ENCODE data around the gene CRTC2. TPM values are rescaled to one million over a fixed set of nuclear protein-coding genes. Genes with fewer than 3 reads are reported as not detected.
A peak's percentile ranks its signal among the peaks of the same experiment; 100 is the strongest.

Gene CRTC2
- total RNA-seq, 1 experiment from 2014 or later = 45.7 TPM

DNA sequence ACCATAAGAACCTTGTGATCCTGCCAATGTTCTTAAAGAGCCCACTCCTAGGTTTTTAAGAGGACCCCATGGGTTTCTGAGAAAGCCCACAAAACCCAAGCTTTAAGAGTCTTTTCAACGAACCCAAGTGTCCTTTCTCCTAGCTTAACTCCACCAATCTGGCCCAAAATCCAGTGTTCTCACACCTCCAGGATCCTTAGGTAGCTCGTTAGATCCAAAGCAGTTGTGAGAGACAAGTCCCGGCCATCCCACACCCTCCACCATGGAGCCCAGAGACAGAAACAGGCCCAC lies 13.6 kb downstream of the CRTC2 start:
- no peak overlapping the region for H3K27ac ChIP-seq (ENCODE audit: insufficient read length, low read depth, low read length)
- no peak overlapping the region for H2BK20ac ChIP-seq (ENCODE audit: low read depth, low read length, poor library complexity, severe bottlenecking)
- Mint-ChIP-seq H3K27ac (0 out of 7 replicates have a peak overlapping the region, but pooled peaks of 1 of the 3 experiments have one; percentile 9), H3K4me3 (peak overlapping the region; percentile 82 to 93; a peak in 4 of 5 replicates), H3K27me3 (ENCODE audit: low read depth) (no peaks in the 10 kb centered on the region), H3K4me1 (peaks cover 10 to 17% of the 10 kb centered on the region in 2 experiments), H3K9me3 (no peaks in the 10 kb centered on the region), H3K36me3 (ENCODE audit: insufficient read depth in 1 of 3, low read depth in 3 of 3) (peaks cover 14 to 55% (median 38%) of the 10 kb centered on the region in 3 experiments)
- no peak overlapping the region for H2BK5ac ChIP-seq (ENCODE audit: insufficient read length, low read length)
- H3K27me3 ChIP-seq (ENCODE audit: insufficient read depth, low read length) = no peaks in the 10 kb centered on the region
- H3K18ac ChIP-seq (ENCODE audit: insufficient read length, low read depth, low read length) = no peak overlapping the region
- no peak overlapping the region for H3K4ac ChIP-seq (ENCODE audit: low read depth, low read length)
- no peak overlapping the region for H3K56ac ChIP-seq (ENCODE audit: insufficient read length, low read depth, low read length)
- no CpG with 5 or more reads among the region's 3 CpGs for WGBS (ENCODE audit: extremely low coverage, insufficient read length, low lambda C conversion rate)
- H3K79me1 ChIP-seq (ENCODE audit: insufficient read depth, low read depth, low read length, poor library complexity, severe bottlenecking) = peaks cover 3% of the 10 kb centered on the region
- no peak overlapping the region for H3K9ac ChIP-seq (ENCODE audit: extremely low read depth, insufficient read length, low read length)
- H2AK5ac ChIP-seq (ENCODE audit: insufficient read length, low read length) = no peak overlapping the region
- no peak overlapping the region for H4K8ac ChIP-seq (replicated peaks; ENCODE audit: insufficient read length, low read depth, low read length)
- no peak overlapping the region for H3K14ac ChIP-seq (ENCODE audit: insufficient read depth, low read length)
- H2BK12ac ChIP-seq (ENCODE audit: insufficient read length, low read depth, low read length) = no peak overlapping the region
- no peaks in the 10 kb centered on the region for H3K9me3 ChIP-seq (ENCODE audit: control insufficient read depth, low read depth, low read length)
- no peaks in the 10 kb centered on the region for H4K20me1 ChIP-seq (ENCODE audit: control insufficient read depth, insufficient read depth, insufficient read length)
- H3K23ac ChIP-seq (ENCODE audit: insufficient read length, low read depth, low read length) = no peak overlapping the region
- no peak overlapping the region for H2BK15ac ChIP-seq (ENCODE audit: low read depth, low read length)
- no peak overlapping the region for H4K5ac ChIP-seq (ENCODE audit: insufficient read length, low read depth, low read length)
- no peak overlapping the region for H4K91ac ChIP-seq (ENCODE audit: insufficient read length, low read depth, low read length)
- H3T11ph ChIP-seq (ENCODE audit: low read length) = no peak overlapping the region
- no peaks in the 10 kb centered on the region; the same call in 1 of the 2 replicates for H3K4me1 ChIP-seq (ENCODE audit: insufficient read depth, low read length)
- no peaks in the 10 kb centered on the region for H3K79me2 ChIP-seq (ENCODE audit: insufficient read depth, low read length)
- H2BK120ac ChIP-seq (ENCODE audit: low read depth, low read length, poor library complexity, severe bottlenecking) = no peak overlapping the region
- no peak for DNase-seq
- H3K23me2 ChIP-seq (ENCODE audit: insufficient read length, low read depth, low read length, poor library complexity, severe bottlenecking) = peaks cover 5% of the 10 kb centered on the region
- TF ChIP-seq, protein P1, sequence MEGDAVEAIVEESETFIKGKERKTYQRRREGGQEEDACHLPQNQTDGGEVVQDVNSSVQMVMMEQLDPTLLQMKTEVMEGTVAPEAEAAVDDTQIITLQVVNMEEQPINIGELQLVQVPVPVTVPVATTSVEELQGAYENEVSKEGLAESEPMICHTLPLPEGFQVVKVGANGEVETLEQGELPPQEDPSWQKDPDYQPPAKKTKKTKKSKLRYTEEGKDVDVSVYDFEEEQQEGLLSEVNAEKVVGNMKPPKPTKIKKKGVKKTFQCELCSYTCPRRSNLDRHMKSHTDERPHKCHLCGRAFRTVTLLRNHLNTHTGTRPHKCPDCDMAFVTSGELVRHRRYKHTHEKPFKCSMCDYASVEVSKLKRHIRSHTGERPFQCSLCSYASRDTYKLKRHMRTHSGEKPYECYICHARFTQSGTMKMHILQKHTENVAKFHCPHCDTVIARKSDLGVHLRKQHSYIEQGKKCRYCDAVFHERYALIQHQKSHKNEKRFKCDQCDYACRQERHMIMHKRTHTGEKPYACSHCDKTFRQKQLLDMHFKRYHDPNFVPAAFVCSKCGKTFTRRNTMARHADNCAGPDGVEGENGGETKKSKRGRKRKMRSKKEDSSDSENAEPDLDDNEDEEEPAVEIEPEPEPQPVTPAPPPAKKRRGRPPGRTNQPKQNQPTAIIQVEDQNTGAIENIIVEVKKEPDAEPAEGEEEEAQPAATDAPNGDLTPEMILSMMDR (conservative IDR thresholded peaks at IDR 0.05) = no peak
- H2AFZ ChIP-seq (ENCODE audit: low read length) = no peak overlapping the region
- H3K4me2 ChIP-seq (ENCODE audit: insufficient read depth, insufficient read length, low read length) = peak overlapping the region; percentile 52
